GM12892 (cell line): Measurements from ENCODE around the gene UVSSA.

Source experiments
- POLR2A ChIP-seq: IDR thresholded peaks from 2 replicates; pipeline ENCODE4 v1.6.1; 2011; ENCODE audit warnings: low read depth, low read length, control low read depth
- POLR2AphosphoS5 ChIP-seq: IDR thresholded peaks from 2 replicates; pipeline ENCODE4 v1.6.1; 2011; ENCODE audit warnings: low read depth, low read length, control low read depth
- TAF1 ChIP-seq: IDR thresholded peaks from 2 replicates; pipeline ENCODE4 v1.6.1; 2011; ENCODE audit warnings: low read depth, mild to moderate bottlenecking, control low read depth, low read length, borderline replicate concordance

- TF ChIP-seq POLR2A (no peak), TAF1 (no peak), POLR2AphosphoS5 (no peak)
Observed at GRCh38 chr4:1369091-1369450, 22.1 kb downstream of the UVSSA start.
